Glutamatergic neuron (in vitro differentiated cells): ENCODE data around the gene ROBO1. TPM values are rescaled to one million over a fixed set of nuclear protein-coding genes. Genes with fewer than 3 reads are reported as not detected.
A peak's percentile ranks its signal among the peaks of the same experiment; 100 is the strongest.
"Not testable (repeated sequence)": the region's sequence is repeated elsewhere in the genome, so short reads cannot be mapped to it uniquely, and the experiment has no call there.

Experiments
- DNase-seq: peaks from one replicate; pipeline ENCODE4 v3.0.0; 2022
- H3K27ac Mint-ChIP-seq: one replicate; pipeline ENCODE4 v1.8.0; 2020; ENCODE audit warnings: mild to moderate bottlenecking, mixed read lengths, inconsistent platforms; ENCODE audit not compliant: unreplicated experiment
- H3K27me3 Mint-ChIP-seq: one replicate; pipeline ENCODE4 v1.8.0; 2020; ENCODE audit warnings: mild to moderate bottlenecking, moderate library complexity, mixed read lengths, inconsistent platforms; ENCODE audit not compliant: unreplicated experiment
- H3K36me3 Mint-ChIP-seq: one replicate; pipeline ENCODE4 v1.8.0; 2020; ENCODE audit warnings: mild to moderate bottlenecking, mixed read lengths, inconsistent platforms; ENCODE audit not compliant: unreplicated experiment
- H3K4me1 Mint-ChIP-seq: one replicate; pipeline ENCODE4 v1.8.0; 2020; ENCODE audit warnings: mild to moderate bottlenecking, low read depth, mixed read lengths, inconsistent platforms; ENCODE audit not compliant: unreplicated experiment
- H3K4me3 Mint-ChIP-seq: one replicate; pipeline ENCODE4 v1.8.0; 2020; ENCODE audit warnings: mild to moderate bottlenecking, mixed read lengths, inconsistent platforms; ENCODE audit not compliant: unreplicated experiment
- H3K9me3 Mint-ChIP-seq: one replicate; pipeline ENCODE4 v1.8.0; 2020; ENCODE audit warnings: mild to moderate bottlenecking, moderate library complexity, mixed read lengths, inconsistent platforms; ENCODE audit not compliant: unreplicated experiment
- CTCF ChIP-seq: fragments of 200-600 bp; sonication (generic); IDR thresholded peaks from one replicate; pipeline ENCODE4 v1.5.0; 2021; ENCODE audit not compliant: partially characterized antibody, unreplicated experiment
- total RNA-seq: library from RNA; stranded (reverse); fragmentation: NEBNext Ultra II Directional; extraction: Animal tissue kit (Norgen Biotek cat#: 25700); gene quantifications from one replicate; pipeline ENCODE4 v1.2.1, GENCODE V29; 2021; ENCODE audit not compliant: unreplicated experiment

ROBO1 gene
- total RNA-seq, 1 donor from 2014 or later = 505 TPM

GRCh38 chr3:79517766-79518413 is 249.9 kb downstream of the ROBO1 start:
- peak; percentile 31 for DNase-seq
- H3K9me3 Mint-ChIP-seq = no peaks in the 10 kb centered on the region
- H3K27me3 Mint-ChIP-seq = peaks cover 2% of the 10 kb centered on the region
- no peak overlapping the region for H3K4me3 Mint-ChIP-seq
- H3K27ac Mint-ChIP-seq = no peak overlapping the region
- peak; percentile 50 for TF ChIP-seq CTCF
- peaks cover 2% of the 10 kb centered on the region for H3K4me1 Mint-ChIP-seq
- H3K36me3 Mint-ChIP-seq = no peaks in the 10 kb centered on the region

GRCh38 chr3:79516795-79517194 is 251.0 kb downstream of the ROBO1 start:
- Mint-ChIP-seq H3K4me3 (no peak overlapping the region), H3K9me3 (no peaks in the 10 kb centered on the region), H3K27ac (no peak overlapping the region), H3K27me3 (peaks cover 2% of the 10 kb centered on the region), H3K36me3 (no peaks in the 10 kb centered on the region), H3K4me1 (peaks cover 2% of the 10 kb centered on the region)
- DNase-seq = no peak
- no peak for TF ChIP-seq CTCF

GRCh38 chr3:79515072-79515471 is 252.7 kb downstream of the ROBO1 start:
- Mint-ChIP-seq H3K27ac (no peak overlapping the region), H3K36me3 (no peaks in the 10 kb centered on the region), H3K9me3 (no peaks in the 10 kb centered on the region), H3K4me3 (no peak overlapping the region), H3K4me1 (peaks cover 2% of the 10 kb centered on the region), H3K27me3 (no peaks in the 10 kb centered on the region)
- TF ChIP-seq CTCF = no peak
- no peak for DNase-seq

- Mint-ChIP-seq H3K27me3 (no peaks in the 10 kb centered on the region), H3K4me1 (peaks cover 2% of the 10 kb centered on the region), H3K27ac (no peak overlapping the region), H3K9me3 (no peaks in the 10 kb centered on the region), H3K4me3 (no peak overlapping the region), H3K36me3 (no peaks in the 10 kb centered on the region)
- TF ChIP-seq CTCF = no peak
- no peak for DNase-seq
Measured at GRCh38 chr3:79514069-79514468, 253.7 kb downstream of the ROBO1 start.

GRCh38 chr3:79506751-79507150 is 261.0 kb downstream of the ROBO1 start:
- DNase-seq = no peak
- no peaks in the 10 kb centered on the region for H3K36me3 Mint-ChIP-seq
- no peaks in the 10 kb centered on the region for H3K27me3 Mint-ChIP-seq
- no peak overlapping the region for H3K4me3 Mint-ChIP-seq
- no peak overlapping the region for H3K27ac Mint-ChIP-seq
- no peaks in the 10 kb centered on the region for H3K4me1 Mint-ChIP-seq
- H3K9me3 Mint-ChIP-seq = no peaks in the 10 kb centered on the region
- no peak for TF ChIP-seq CTCF

GRCh38 chr3:79502216-79502681 is 265.5 kb downstream of the ROBO1 start:
- not testable (repeated sequence) for H3K27me3 Mint-ChIP-seq

More at GRCh38 chr3:79502216-79502681, 265.5 kb downstream of the ROBO1 start:
- H3K9me3 Mint-ChIP-seq, H3K4me1 Mint-ChIP-seq, H3K4me3 Mint-ChIP-seq, DNase-seq, H3K27ac Mint-ChIP-seq, H3K36me3 Mint-ChIP-seq: not testable (repeated sequence)
